SKM-1 treated with dmso at 0.1 percent for 144 hours (cell line): Measurements from ENCODE around the gene WSCD2.

ENCODE experiments used
- DNase-seq: peaks from one replicate; lab custom pipeline; 2025; ENCODE audit not compliant: unreplicated experiment; lab: John Stamatoyannopoulos, UW

WSCD2 gene

GRCh38 chr12:108231909-108232434 lies 102.9 kb downstream of the WSCD2 start:
- no peak for DNase-seq

- DNase-seq, result no peak
Measured at GRCh38 chr12:108232565-108232964, 103.5 kb downstream of the WSCD2 start.

- no peak for DNase-seq
Measured at GRCh38 chr12:108234158-108234557, 105.1 kb downstream of the WSCD2 start.

GRCh38 chr12:108235197-108235984 lies 106.3 kb downstream of the WSCD2 start:
- DNase-seq, result no peak

- DNase-seq, result no peak
Measured at GRCh38 chr12:108235985-108236263, 106.8 kb downstream of the WSCD2 start.

GRCh38 chr12:108236366-108236765 lies 107.3 kb downstream of the WSCD2 start:
- no peak for DNase-seq

- DNase-seq, result no peak
Measured at GRCh38 chr12:108237272-108237671, 108.2 kb downstream of the WSCD2 start.

- DNase-seq, result no peak
Measured at GRCh38 chr12:108238474-108238873, 109.4 kb downstream of the WSCD2 start.

GRCh38 chr12:108239378-108239777 lies 110.3 kb downstream of the WSCD2 start:
- DNase-seq, result no peak

- DNase-seq, result no peak
Measured at GRCh38 chr12:108240027-108240785, 111.1 kb downstream of the WSCD2 start.

- DNase-seq, result no peak
Measured at GRCh38 chr12:108240928-108241327, 111.8 kb downstream of the WSCD2 start.

GRCh38 chr12:108241986-108242703 lies 113.1 kb downstream of the WSCD2 start:
- DNase-seq, result no peak

- DNase-seq, result no peak
Measured at GRCh38 chr12:108247130-108247529, 118.0 kb downstream of the WSCD2 start.

- no peak for DNase-seq
Measured at GRCh38 chr12:108248011-108248410, 118.9 kb downstream of the WSCD2 start.

GRCh38 chr12:108252523-108252922 lies 123.4 kb downstream of the WSCD2 start:
- no peak for DNase-seq

- DNase-seq, result no peak
Measured at GRCh38 chr12:108253540-108253939, 124.5 kb downstream of the WSCD2 start.

GRCh38 chr12:108254030-108254429 lies 124.9 kb downstream of the WSCD2 start:
- DNase-seq, result no peak

GRCh38 chr12:108254517-108255251 lies 125.6 kb downstream of the WSCD2 start:
- no peak for DNase-seq

GRCh38 chr12:108255252-108255602 lies 126.1 kb downstream of the WSCD2 start:
- no peak for DNase-seq

GRCh38 chr12:108257004-108257403 lies 127.9 kb downstream of the WSCD2 start:
- DNase-seq, result no peak

GRCh38 chr12:108257610-108258106 lies 128.6 kb downstream of the WSCD2 start:
- DNase-seq, result no peak
